HG03558 (cell line): Measurements from ENCODE around the gene MIEN1.
"Not testable (repeated sequence)": the region's sequence is repeated elsewhere in the genome, so short reads cannot be mapped to it uniquely, and the experiment has no call there.

Experiments used
- ATAC-seq: cut with Tn5 transposase; IDR thresholded peaks from one replicate; pipeline ENCODE4 v1.9.1; 2021; ENCODE audit warnings: moderate number of reproducible peaks; ENCODE audit not compliant: unreplicated experiment; ENCODE audit errors: extremely low read depth

The MIEN1 gene

GRCh38 chr17:39742126-39742855, 12.0 kb upstream of the MIEN1 start:
- ATAC-seq: no peak

- no peak for ATAC-seq
These were observed 10.2 kb upstream of the MIEN1 start for GRCh38 chr17:39740357-39741111.

GRCh38 chr17:39739885-39740356, 9.6 kb upstream of the MIEN1 start:
- no peak for ATAC-seq

GRCh38 chr17:39738983-39739884, 8.9 kb upstream of the MIEN1 start:
- ATAC-seq: no peak

GRCh38 chr17:39738568-39738901, 8.2 kb upstream of the MIEN1 start:
- no peak for ATAC-seq

DNA sequence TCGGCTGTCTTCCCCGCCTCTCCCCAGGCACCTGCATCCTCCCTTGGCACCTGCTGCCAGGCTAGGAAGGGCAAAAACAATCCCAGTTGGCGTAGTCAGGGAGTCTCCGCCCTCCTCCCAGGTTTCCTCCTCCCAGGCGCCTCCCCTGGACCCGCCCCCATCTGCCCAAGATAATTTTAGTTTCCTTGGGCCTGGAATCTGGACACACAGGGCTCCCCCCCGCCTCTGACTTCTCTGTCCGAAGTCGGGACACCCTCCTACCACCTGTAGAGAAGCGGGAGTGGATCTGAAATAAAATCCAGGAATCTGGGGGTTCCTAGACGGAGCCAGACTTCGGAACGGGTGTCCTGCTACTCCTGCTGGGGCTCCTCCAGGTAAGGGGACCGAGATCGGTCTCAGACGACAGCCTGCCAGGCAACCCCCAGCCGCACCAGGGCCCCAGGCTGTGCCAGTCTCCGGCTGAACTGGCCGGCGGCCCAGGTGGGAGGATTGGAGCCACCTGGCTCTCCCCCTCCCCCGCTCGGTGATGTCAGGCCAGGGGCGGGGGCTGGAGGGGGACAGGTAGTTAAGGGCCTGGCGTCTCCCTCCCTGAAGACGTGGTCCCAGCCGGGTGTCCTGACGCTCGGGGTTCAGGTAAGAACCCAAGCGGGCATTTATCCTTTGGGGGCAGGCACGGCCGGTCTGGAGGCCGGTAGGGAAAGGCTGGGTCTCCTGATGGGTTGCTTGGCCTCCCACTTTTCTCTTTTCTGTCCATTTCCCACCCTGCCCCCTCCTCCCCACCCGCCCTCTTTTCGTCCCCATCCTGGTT, 7.6 kb upstream of the MIEN1 start, which contains the start of gene GRB7:
Gene GRB7 (plus strand): TSS at position 179 of the 808 bp plus-strand sequence. CDS start 4,364 bp downstream, outside the sequence.
- no peak for ATAC-seq

DNA sequence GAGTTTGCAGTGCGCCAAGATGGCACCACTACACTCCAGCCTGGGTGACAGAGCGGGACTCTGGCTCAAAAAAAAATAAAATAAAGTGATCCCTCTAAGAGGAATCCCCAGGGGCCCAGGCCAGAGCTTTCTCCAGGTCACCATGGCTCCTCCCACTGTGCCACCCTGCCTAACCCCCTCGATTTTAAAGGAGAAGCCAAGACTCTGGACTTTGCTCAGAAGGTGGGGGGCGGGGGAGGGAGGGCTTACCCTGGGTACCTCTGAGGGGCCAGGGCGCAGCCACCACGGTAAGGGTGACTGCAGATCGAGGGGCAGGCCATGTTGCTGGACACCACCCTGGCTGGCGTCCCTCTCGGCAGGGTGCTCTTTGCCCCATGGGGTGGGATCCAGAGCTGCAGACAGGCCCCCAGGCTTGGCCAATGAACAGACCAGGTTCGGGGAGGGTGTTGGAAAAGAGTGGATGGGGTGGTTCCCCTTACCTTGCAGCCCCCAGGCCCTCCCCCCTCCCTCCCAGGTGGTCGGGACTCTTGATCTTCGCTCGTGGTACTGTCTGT, 7.0 kb upstream of the MIEN1 start:
- no peak for ATAC-seq

GRCh38 chr17:39736319-39737165, 6.2 kb upstream of the MIEN1 start:
- no peak for ATAC-seq

- ATAC-seq: no peak
These were observed 5.5 kb upstream of the MIEN1 start for GRCh38 chr17:39735882-39736281.

GRCh38 chr17:39732586-39732985, 2.3 kb upstream of the MIEN1 start:
- ATAC-seq: no peak

DNA sequence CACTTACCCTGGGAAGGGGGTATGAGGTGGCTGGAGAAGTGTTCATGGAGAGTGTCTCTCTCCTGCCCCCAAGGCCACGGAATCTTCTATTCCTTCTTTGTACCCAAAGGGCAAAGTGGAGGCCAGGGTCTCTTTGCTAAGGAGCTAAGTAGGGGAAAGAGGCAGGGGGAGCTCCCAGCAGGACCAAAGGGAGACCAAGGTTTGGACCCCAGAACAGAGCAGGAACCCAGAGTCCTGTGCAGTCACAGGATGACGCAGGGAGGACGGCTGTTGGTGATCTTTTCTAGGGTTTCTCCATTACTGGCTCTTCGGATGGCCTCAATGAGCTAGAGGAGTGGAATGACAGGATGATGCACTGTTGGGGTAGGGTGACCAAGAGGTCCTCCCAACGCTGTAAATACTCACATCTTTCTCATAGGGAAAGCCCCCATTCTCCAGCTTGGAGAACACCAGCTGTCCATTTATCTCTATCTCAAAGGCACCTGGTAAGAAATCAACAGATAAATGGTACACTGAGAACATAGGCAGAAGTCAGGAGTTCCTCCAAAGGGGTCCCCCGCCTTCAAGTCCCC, 966 bp downstream of the MIEN1 start:
- no peak for ATAC-seq

- no peak for ATAC-seq
These were observed 2.8 kb downstream of the MIEN1 start for GRCh38 chr17:39727556-39727955.

DNA sequence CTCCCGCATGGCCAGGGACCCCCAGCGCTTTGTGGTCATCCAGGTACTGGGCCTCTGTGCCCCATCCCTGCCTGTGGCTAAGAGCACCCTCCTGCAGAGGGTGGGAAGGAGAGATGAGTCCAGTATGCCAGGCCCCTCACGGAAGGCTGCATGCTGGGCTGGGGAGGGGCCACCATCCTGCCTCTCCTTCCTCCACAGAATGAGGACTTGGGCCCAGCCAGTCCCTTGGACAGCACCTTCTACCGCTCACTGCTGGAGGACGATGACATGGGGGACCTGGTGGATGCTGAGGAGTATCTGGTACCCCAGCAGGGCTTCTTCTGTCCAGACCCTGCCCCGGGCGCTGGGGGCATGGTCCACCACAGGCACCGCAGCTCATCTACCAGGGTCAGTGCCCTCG, 3.7 kb downstream of the MIEN1 start:
- ATAC-seq: no peak

DNA sequence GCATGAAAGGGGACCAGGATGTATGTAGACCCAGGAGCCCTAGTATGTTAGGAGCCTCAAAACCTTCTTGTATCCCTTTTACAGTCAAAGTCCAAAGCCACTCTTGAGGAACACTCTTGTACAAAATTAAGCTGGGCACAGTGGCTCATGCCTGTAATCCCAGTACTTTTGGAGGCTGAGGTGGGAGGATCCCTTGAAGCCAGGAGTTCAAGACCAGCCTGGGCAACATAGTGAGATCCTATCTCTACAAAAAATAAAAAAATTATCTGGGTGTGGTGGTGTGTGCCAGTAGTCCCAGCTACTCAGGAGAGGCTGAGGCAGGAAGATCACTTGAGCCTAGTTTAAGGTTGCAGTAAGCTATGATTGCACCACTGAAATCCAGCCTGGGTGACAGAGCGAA, 4.4 kb downstream of the MIEN1 start:
- not testable (repeated sequence) for ATAC-seq

DNA sequence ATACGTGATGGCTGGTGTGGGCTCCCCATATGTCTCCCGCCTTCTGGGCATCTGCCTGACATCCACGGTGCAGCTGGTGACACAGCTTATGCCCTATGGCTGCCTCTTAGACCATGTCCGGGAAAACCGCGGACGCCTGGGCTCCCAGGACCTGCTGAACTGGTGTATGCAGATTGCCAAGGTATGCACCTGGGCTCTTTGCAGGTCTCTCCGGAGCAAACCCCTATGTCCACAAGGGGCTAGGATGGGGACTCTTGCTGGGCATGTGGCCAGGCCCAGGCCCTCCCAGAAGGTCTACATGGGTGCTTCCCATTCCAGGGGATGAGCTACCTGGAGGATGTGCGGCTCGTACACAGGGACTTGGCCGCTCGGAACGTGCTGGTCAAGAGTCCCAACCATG, 5.6 kb downstream of the MIEN1 start:
- no peak for ATAC-seq

DNA sequence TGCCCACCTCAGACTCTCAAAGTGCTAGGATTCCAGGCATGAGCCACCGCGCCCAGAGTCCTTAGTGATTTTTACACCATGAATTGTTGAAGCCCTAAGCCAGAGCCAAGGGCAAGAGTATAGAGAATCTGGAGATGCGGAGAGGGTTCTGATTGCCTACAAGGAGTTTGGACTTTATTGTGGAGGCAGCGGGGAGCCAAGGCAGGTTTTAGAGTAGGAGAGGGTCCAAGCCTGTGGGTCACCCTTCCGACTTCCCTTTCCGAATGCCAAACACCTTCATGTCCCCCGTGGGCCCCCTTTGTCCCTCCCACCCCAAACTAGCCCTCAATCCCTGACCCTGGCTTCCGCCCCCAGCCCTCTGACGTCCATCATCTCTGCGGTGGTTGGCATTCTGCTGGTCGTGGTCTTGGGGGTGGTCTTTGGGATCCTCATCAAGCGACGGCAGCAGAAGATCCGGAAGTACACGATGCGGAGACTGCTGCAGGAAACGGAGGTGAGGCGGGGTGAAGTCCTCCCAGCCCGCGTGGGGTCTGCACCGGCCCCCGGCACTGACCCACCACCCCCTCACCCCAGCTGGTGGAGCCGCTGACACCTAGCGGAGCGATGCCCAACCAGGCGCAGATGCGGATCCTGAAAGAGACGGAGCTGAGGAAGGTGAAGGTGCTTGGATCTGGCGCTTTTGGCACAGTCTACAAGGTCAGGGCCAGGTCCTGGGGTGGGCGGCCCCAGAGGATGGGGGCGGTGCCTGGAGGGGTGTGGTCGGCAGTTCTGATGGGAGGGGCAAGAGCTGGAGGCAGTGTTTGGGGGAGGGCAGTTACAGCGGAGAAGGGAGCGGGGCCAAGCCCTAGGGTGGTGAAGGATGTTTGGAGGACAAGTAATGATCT, 7.1 kb downstream of the MIEN1 start:
- ATAC-seq: no peak

GRCh38 chr17:39722104-39722503, 8.2 kb downstream of the MIEN1 start:
- no peak for ATAC-seq
